Peyer's patch (tissue), 4 donors: ENCODE data around the gene CDH12.

Experiments
- POLR2A ChIP-seq, 2 donors: fragments of 450-650 bp; IDR thresholded peaks; one replicate each; pipeline ENCODE4 v1.5.1; 2017; ENCODE audit warnings: antibody characterized with exemption in 2 of 2, mild to moderate bottlenecking in 2 of 2, moderate library complexity in 2 of 2
- TF ChIP-seq, protein P1 (sequence below), 6 experiments: fragments of 450-650 bp in 4 of 6; fragments of 200-600 bp in 2 of 6; sonication (generic) in 1 of 6; IDR thresholded peaks; one replicate each; pipeline ENCODE4 v1.5.1; 2017 to 2019; ENCODE audit warnings: antibody characterized with exemption in 6 of 6, mild to moderate bottlenecking in 3 of 6, moderate library complexity in 1 of 6

DNA sequence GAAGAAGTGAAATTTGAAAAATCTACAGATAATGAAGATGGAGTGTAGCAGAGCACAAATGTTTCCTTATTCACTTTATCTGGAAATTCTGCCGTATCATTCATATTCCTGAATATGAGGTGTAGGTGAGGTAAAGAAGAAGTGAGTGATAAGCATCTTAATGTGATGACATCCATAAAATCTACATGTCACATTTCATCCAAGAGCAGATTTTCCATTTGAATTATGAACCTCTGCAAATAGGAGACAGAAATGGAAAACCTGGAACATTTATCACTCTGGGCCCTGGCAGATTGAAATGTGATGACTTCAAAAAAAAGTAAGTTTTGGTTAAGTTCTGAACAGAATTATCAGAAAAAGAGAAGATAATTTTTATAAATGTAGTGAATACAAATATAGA is 240.2 kb downstream of the CDH12 start:
- TF ChIP-seq, protein P1, sequence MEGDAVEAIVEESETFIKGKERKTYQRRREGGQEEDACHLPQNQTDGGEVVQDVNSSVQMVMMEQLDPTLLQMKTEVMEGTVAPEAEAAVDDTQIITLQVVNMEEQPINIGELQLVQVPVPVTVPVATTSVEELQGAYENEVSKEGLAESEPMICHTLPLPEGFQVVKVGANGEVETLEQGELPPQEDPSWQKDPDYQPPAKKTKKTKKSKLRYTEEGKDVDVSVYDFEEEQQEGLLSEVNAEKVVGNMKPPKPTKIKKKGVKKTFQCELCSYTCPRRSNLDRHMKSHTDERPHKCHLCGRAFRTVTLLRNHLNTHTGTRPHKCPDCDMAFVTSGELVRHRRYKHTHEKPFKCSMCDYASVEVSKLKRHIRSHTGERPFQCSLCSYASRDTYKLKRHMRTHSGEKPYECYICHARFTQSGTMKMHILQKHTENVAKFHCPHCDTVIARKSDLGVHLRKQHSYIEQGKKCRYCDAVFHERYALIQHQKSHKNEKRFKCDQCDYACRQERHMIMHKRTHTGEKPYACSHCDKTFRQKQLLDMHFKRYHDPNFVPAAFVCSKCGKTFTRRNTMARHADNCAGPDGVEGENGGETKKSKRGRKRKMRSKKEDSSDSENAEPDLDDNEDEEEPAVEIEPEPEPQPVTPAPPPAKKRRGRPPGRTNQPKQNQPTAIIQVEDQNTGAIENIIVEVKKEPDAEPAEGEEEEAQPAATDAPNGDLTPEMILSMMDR (IDR thresholded peaks at IDR 0.05) = no peak
- no peak for TF ChIP-seq POLR2A (IDR thresholded peaks at IDR 0.05)
